Neural cell (in vitro differentiated cells): ENCODE data around the gene TMEM272.

Experiments
- RAD21 ChIP-seq: fragments of 450-650 bp; conservative IDR thresholded peaks from 2 replicates; pipeline ENCODE4 v1.6.1; 2014; ENCODE audit warnings: antibody characterized with exemption, mild to moderate bottlenecking, moderate library complexity
- TF ChIP-seq, protein P1 (sequence below): fragments of 450-650 bp; IDR thresholded peaks from 2 replicates; pipeline ENCODE4 v1.5.1; 2014; ENCODE audit warnings: antibody characterized with exemption, mild to moderate bottlenecking, moderate library complexity; ENCODE audit not compliant: poor library complexity, severe bottlenecking

DNA sequence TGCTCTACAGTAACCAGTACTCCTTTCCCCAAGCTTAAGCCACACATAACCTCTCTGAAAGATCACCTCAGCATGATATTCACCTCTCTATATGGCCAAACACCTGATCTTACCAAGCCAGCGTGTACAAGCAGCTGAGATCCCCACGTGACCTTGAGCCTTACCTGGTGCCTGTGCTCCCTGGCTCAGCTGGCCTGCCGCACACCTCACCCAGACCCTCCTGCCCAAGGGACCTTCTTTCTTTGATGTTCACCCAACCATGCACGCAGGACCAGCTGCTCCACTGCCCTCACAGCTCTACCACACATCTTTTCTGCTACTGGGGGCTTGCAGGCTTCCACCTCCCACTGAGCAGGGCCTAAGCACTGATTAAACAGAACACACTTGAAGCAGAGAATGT lies 50.0 kb downstream of the TMEM272 start:
- TF ChIP-seq RAD21: no peak
- TF ChIP-seq, protein P1, sequence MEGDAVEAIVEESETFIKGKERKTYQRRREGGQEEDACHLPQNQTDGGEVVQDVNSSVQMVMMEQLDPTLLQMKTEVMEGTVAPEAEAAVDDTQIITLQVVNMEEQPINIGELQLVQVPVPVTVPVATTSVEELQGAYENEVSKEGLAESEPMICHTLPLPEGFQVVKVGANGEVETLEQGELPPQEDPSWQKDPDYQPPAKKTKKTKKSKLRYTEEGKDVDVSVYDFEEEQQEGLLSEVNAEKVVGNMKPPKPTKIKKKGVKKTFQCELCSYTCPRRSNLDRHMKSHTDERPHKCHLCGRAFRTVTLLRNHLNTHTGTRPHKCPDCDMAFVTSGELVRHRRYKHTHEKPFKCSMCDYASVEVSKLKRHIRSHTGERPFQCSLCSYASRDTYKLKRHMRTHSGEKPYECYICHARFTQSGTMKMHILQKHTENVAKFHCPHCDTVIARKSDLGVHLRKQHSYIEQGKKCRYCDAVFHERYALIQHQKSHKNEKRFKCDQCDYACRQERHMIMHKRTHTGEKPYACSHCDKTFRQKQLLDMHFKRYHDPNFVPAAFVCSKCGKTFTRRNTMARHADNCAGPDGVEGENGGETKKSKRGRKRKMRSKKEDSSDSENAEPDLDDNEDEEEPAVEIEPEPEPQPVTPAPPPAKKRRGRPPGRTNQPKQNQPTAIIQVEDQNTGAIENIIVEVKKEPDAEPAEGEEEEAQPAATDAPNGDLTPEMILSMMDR: no peak
